OCI-LY3 (cell line): ENCODE results near the gene SLC13A3.

Experiments used
- H2AFZ ChIP-seq: fragments of 200-600, 300-600 bp; shearing (Covaris generic); 2 replicates; pipeline ENCODE4 v1.6.0; 2014; ENCODE audit warnings: antibody characterized with exemption, low read depth, low read length
- H3K27ac ChIP-seq: fragments of 200-600, 300-600 bp; sonication (generic); 2 replicates; pipeline ENCODE4 v1.5.1; 2014; ENCODE audit warnings: mild to moderate bottlenecking, low read length, moderate library complexity, mixed read lengths
- H3K27me3 ChIP-seq: fragments of 200-600, 300-600 bp; sonication (generic); 2 replicates; pipeline ENCODE4 v1.6.1; 2014; ENCODE audit warnings: low read depth, low read length, mixed read lengths
- H3K36me3 ChIP-seq: fragments of 200-600, 300-600 bp; sonication (generic); replicated peaks from 2 replicates; pipeline ENCODE3; 2014; ENCODE audit warnings: low read depth, low read length, mixed read lengths
- H3K4me1 ChIP-seq: fragments of 300-600, 200-600 bp; sonication (generic); 2 replicates; pipeline ENCODE4 v1.6.1; 2014; ENCODE audit warnings: low read length, mixed read lengths
- H3K4me2 ChIP-seq: fragments of 200-600, 300-600 bp; sonication (generic); 2 replicates; pipeline ENCODE4 v1.6.1; 2014; ENCODE audit warnings: low read length, mixed read lengths
- H3K4me3 ChIP-seq: fragments of 300-600, 200-600 bp; sonication (generic); 2 replicates; pipeline ENCODE4 v1.5.1; 2014; ENCODE audit warnings: antibody characterized with exemption, mild to moderate bottlenecking, low read length, moderate library complexity
- H3K79me2 ChIP-seq: fragments of 300-600, 200-600 bp; shearing (Covaris generic); 2 replicates; pipeline ENCODE4 v1.6.1; 2014; ENCODE audit warnings: mild to moderate bottlenecking, low read length, mixed read lengths
- H3K9ac ChIP-seq: fragments of 300-600, 200-600 bp; shearing (Covaris generic); 2 replicates; pipeline ENCODE4 v1.6.0; 2014; ENCODE audit warnings: mild to moderate bottlenecking, low read length, moderate library complexity
- H3K9me3 ChIP-seq: fragments of 200-600, 300-600 bp; shearing (Covaris generic); 2 replicates; pipeline ENCODE4 v1.6.1; 2014; ENCODE audit warnings: low read length, mixed read lengths; ENCODE audit not compliant: insufficient read depth
- H4K20me1 ChIP-seq: fragments of 200-600, 300-600 bp; sonication (generic); 2 replicates; pipeline ENCODE4 v1.6.1; 2016; ENCODE audit warnings: low read length, mixed read lengths; ENCODE audit not compliant: insufficient read depth
- CTCF ChIP-seq: fragments of 200-600, 300-600 bp; sonication (generic); IDR thresholded peaks from 2 replicates; pipeline ENCODE4 v1.5.1; 2014; ENCODE audit warnings: antibody characterized with exemption, low read length, low read depth
- EZH2phosphoT487 ChIP-seq: fragments of 200-600 bp; shearing (Covaris generic); IDR thresholded peaks from 2 replicates; pipeline ENCODE4 v1.6.1; 2018; ENCODE audit warnings: antibody characterized with exemption, mixed run types, low read depth

SLC13A3 gene

GRCh38 chr20:46625875-46626373 lies 25.3 kb downstream of the SLC13A3 start:
- no peaks in the 10 kb centered on the region for H4K20me1 ChIP-seq
- H2AFZ ChIP-seq = no peak overlapping the region
- TF ChIP-seq CTCF (no peak), EZH2phosphoT487 (no peak)
- H3K4me1 ChIP-seq = no peaks in the 10 kb centered on the region
- no peaks in the 10 kb centered on the region for H3K79me2 ChIP-seq
- H3K27me3 ChIP-seq = peaks cover 59% of the 10 kb centered on the region
- peaks cover 13% of the 10 kb centered on the region; the same call in 1 of the 2 replicates for H3K9me3 ChIP-seq
- H3K4me3 ChIP-seq = no peak overlapping the region
- H3K27ac ChIP-seq = no peak overlapping the region
- no peak overlapping the region for H3K9ac ChIP-seq
- H3K36me3 ChIP-seq = no peaks in the 10 kb centered on the region
- H3K4me2 ChIP-seq = no peak overlapping the region

- Histone ChIP-seq H2AFZ (no peak overlapping the region), H3K4me3 (no peak overlapping the region), H4K20me1 (no peaks in the 10 kb centered on the region), H3K4me2 (no peak overlapping the region), H3K4me1 (no peaks in the 10 kb centered on the region), H3K79me2 (no peaks in the 10 kb centered on the region), H3K27me3 (peaks cover 55% of the 10 kb centered on the region), H3K36me3 (no peaks in the 10 kb centered on the region), H3K9ac (no peak overlapping the region), H3K9me3 (peaks cover 13% of the 10 kb centered on the region; the same call in 1 of the 2 replicates), H3K27ac (no peak overlapping the region)
- TF ChIP-seq CTCF (no peak), EZH2phosphoT487 (no peak)
These were observed 26.3 kb downstream of the SLC13A3 start for GRCh38 chr20:46624946-46625345.

- no peaks in the 10 kb centered on the region for H3K79me2 ChIP-seq
- H3K9ac ChIP-seq = no peak overlapping the region
- 0 out of 2 replicates have a peak, but pooled peaks cover 3% of the 10 kb centered on the region for H4K20me1 ChIP-seq
- no peak overlapping the region for H2AFZ ChIP-seq
- no peak overlapping the region for H3K27ac ChIP-seq
- no peak for TF ChIP-seq EZH2phosphoT487
- TF ChIP-seq CTCF = no peak
- no peaks in the 10 kb centered on the region for H3K36me3 ChIP-seq
- H3K4me2 ChIP-seq = no peak overlapping the region
- H3K9me3 ChIP-seq = peaks cover 13% of the 10 kb centered on the region; the same call in 1 of the 2 replicates
- no peak overlapping the region for H3K4me3 ChIP-seq
- H3K27me3 ChIP-seq = peaks cover 74% of the 10 kb centered on the region
- no peaks in the 10 kb centered on the region for H3K4me1 ChIP-seq
These were observed 29.1 kb downstream of the SLC13A3 start for GRCh38 chr20:46622165-46622564.

GRCh38 chr20:46621492-46621891 lies 29.8 kb downstream of the SLC13A3 start:
- Histone ChIP-seq H3K4me2 (no peak overlapping the region), H3K4me3 (no peak overlapping the region), H3K27ac (no peak overlapping the region), H4K20me1 (0 out of 2 replicates have a peak, but pooled peaks cover 3% of the 10 kb centered on the region), H3K9ac (no peak overlapping the region), H3K27me3 (peaks cover 80% of the 10 kb centered on the region), H3K79me2 (no peaks in the 10 kb centered on the region), H3K36me3 (no peaks in the 10 kb centered on the region), H3K9me3 (peaks cover 13% of the 10 kb centered on the region; the same call in 1 of the 2 replicates), H2AFZ (no peak overlapping the region), H3K4me1 (no peaks in the 10 kb centered on the region)
- no peak for TF ChIP-seq EZH2phosphoT487
- TF ChIP-seq CTCF = no peak
